Neural progenitor cell (in vitro differentiated cells): ENCODE data around the gene GLB1L2.

Source experiments
- CTCF ChIP-seq: fragments of 200-600 bp; sonication (generic); IDR thresholded peaks from 2 replicates; pipeline ENCODE4 v1.5.1; 2017; ENCODE audit warnings: antibody characterized with exemption, mild to moderate bottlenecking
- EZH2 ChIP-seq: fragments of 200-600 bp; sonication (generic); IDR thresholded peaks from 2 replicates; pipeline ENCODE4 v1.6.1; 2017; ENCODE audit warnings: antibody characterized with exemption, mild to moderate bottlenecking, moderate library complexity

- TF ChIP-seq CTCF = no peak
- no peak for TF ChIP-seq EZH2
Measured at GRCh38 chr11:134289789-134290188, 42.0 kb upstream of the GLB1L2 start.
